M059J (cell line): ENCODE measurements around the gene AIFM3. TPM values are rescaled to one million over a fixed set of nuclear protein-coding genes. Genes with fewer than 3 reads are reported as not detected.

Experiments used
- DNase-seq: peaks from one replicate; pipeline ENCODE4 v3.0.0-alpha.2; 2012; ENCODE audit warnings: low read depth
- total RNA-seq: library from RNA; depleted of rRNA; stranded (reverse); fragments of >200 nt; shearing (Covaris generic); gene quantifications from 2 replicates; pipeline ENCODE4 v1.2.3, GENCODE V29; 2014; rRNA removed

Gene AIFM3
- total RNA-seq, 1 experiment from 2014 or later = 0.47 TPM

DNA sequence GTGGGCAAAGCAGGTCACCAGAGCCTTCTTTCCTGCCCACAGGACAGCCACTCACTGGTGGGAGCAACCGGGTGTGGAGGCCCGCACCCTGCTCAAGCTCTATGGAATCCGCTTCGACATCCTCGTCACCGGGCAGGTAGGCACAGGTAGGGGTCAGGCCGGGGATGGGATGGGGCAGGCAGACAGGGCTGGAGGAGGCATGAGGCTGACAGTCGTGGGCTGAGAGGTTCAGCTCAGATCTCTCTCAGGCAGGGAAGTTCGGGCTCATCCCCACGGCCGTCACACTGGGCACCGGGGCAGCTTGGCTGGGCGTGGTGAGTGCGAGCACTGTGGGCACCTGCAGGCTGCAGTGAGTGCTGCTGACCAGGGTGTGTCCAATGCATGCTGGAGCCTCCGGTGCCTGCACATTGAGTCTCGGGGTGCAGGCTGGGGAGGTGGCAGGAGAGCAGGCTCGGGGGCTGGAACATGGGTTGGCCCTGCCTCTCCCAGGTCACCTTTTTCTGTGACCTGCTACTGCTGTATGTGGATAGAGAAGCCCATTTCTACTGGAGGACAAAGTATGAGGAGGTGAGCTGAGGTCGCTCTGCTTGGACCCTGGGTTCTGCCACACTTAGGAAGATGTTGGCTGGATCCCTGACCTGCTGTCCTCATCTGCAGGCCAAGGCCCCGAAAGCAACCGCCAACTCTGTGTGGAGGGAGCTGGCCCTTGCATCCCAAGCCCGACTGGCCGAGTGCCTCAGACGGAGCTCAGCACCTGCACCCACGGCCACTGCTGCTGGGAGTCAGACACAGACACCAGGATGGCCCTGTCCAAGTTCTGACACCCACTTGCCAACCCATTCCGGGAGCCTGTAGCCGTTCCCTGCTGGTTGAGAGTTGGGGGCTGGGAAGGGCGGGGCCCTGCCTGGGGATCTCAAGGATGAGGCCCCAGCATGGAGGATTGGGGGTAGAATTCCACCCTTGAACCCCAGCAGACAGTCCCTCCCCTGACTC, 59.0 kb downstream of the AIFM3 start:
- DNase-seq = no peak

DNA sequence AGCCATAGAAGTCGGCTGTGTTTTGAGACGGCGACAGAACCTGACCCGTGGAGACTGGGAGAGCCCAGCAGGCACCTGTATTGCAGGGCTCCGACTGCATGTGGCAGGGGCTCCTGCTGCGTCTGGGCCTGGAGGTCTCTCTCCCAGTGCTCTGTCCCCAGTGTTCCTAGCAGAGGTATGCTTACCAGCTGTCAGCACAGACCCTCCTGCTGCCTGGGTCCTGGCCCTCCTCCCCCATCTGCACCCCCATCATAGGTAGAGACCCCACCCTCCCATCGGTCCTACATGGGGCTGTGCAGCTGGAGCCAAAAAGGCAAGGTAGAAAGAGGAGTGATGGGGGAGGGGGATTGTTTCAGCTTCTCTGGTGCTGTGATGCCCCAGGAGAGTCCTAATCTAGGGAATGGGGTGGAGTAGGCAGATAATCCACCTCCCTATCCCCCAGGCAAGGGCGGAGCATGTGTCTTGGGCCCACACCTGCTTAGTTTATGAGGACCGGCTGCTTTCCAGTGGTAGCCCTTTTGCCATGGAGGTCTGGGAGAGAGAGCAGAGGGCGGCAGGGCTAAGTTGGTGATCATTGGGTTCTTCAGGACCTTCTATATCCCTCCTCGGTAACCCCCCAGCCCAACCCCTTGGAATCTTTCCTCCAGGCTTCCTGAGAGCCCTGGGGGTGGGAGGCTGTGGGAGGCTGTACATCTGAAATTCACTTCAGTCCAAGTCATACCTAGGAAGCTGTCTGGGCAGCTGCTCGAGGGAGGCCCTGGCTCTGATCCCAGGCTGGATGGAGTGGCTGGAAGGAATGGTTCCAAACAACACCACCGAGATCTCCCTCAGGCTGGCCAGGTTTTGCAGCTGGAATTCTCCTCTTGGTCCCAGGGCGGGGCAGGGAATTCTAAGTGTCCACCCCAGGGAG, 60.0 kb downstream of the AIFM3 start:
- peak; percentile 64 for DNase-seq

DNA sequence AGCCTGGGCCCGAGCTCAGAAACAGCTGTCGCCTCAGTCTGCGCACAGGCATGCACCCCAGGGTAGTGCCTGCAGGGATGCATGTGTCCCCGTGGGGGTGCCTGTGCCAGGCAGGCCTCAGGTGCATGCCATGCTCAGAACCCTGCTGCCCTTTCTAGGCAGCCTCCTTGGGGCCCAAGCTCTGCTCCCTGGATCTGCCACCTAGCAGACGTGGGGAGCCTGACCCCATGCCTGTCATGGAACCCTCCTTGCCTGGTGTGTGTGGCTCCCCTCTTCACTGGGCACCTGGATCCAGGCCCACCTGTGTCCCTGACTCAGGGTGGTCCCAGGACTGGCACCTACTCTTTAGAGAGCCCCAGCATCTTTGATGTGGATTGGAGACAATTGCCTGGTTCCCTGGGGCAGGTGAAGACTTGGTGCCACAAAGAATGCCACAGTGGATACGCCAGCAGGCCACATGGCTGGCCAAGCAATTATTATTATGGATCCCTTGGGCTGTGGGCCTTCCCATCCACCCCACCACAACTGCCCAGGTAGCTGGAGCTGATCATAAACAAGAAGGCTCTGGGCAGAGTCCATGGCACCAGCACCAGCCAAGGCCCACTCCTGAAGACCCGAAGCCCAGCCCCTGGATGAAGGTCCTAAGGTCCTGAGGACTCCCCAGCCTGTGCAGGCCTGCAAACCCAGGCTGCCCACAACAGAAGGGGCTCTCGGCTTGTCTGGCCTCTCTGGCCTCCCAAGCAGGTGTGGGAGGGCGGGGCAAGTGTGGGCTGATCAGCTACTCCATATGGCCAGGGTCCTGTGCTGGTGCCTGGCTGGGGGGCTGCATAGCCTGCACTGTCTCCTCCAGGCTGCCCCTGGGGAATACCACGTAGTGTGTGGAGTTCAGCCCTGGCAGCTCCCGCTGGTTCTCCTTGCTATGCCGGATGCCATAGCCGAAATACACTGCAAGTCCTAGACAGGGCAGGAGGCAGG, 61.5 kb downstream of the AIFM3 start:
- DNase-seq = no peak

DNA sequence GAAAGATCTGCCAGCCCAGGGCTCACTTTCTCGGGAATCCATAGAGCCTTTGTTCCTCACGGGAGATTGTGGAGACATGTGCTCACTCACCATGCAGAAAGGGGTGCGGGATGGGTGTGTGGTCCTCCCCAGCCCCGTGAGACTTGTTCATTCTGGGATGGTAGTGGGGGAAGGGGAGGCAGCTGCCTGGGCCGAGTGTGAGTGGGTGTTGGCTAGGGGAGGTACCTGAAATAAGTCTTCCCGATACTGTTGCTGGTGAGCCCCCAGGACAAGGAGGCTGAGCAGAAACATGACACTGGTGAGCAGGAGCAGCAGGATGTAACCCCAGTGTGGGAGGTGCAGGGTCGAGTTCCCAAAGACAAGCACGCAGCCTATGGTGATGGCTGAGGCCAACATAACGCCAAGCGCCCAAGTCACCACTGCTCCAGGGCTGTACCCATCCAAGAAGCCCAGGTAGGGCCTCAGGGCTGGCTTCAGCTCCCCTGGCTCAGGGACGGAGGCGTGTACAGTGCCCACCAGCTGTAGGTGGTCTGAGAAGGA, 62.5 kb downstream of the AIFM3 start:
- DNase-seq = no peak

DNA sequence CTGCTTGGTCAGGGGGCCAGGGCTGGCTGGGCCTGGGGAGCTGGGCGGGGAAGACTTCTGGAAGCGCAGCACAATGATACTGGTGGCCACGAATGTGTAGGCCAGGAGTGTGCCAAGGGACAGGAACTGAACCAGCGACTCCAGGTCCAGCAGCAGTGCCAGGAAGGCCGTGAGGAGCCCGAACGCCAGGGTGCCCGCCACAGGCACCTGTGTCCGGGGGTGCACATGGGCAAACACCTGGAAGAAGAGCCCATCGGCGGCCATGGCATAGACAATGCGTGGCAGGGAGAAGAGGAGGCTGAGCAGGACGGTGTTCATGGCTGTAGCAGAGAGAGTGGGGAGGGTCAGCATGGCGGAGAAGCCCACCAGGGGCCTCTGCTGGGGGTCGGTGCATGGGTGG, 63.0 kb downstream of the AIFM3 start:
- no peak for DNase-seq

Other genes starting within 250 kb of the AIFM3 start
- not detected in 2 replicates for gene SERPIND1, start 193.1 kb upstream of the AIFM3 start, total RNA-seq
- 11.1 and 23.8 TPM in 2 replicates for gene PI4KA, start 108.4 kb upstream of the AIFM3 start, total RNA-seq
- 10.7 and 11.5 TPM in 2 replicates for gene SNAP29, start 108.2 kb upstream of the AIFM3 start, total RNA-seq
- 32.8 and 43.9 TPM in 2 replicates for gene CRKL, start 49.8 kb upstream of the AIFM3 start, total RNA-seq
- gene LZTR1, start 15.0 kb downstream of the AIFM3 start, total RNA-seq = 13.0 and 14.0 TPM in 2 replicates
- 50.2 and 52.6 TPM in 2 replicates for gene THAP7, start 34.9 kb downstream of the AIFM3 start, total RNA-seq
- gene P2RX6, start 47.9 kb downstream of the AIFM3 start, total RNA-seq = 2.1 and 3.6 TPM in 2 replicates
- gene SLC7A4, start 65.3 kb downstream of the AIFM3 start, total RNA-seq = not detected in 2 replicates
- gene LRRC74B, start 78.7 kb downstream of the AIFM3 start, total RNA-seq = not detected in 2 replicates